Measurements from ENCODE around the gene ALG14.
"Not testable (repeated sequence)": the region's sequence is repeated elsewhere in the genome, so short reads cannot be mapped to it uniquely, and the experiment has no call there.

ALG14 gene

GRCh38 chr1:94951509-94952208 is 121.1 kb downstream of the ALG14 start:
- DNase-seq, result no peak

DNA sequence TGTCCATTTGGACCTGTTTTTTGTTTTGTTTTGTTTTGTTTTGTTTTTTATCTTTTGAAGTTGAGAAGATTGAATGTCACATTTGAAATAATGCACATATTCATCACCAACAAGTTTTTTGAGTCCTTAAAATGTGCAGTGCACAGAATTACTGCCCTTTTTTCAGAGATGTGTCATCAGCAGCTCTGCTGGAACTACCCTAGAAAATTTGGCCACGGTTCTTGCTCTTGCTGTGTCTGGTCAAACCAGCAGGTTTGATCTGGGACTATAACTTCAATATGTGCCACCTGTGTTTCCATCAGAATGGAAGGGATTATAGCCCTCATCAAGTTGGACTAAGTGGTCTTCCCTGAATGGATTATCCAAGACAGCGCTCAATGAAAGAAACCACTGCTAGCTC is 121.7 kb downstream of the ALG14 start:
- DNase-seq, result no peak

GRCh38 chr1:94949681-94950661 is 122.8 kb downstream of the ALG14 start:
- no peak for DNase-seq

DNA sequence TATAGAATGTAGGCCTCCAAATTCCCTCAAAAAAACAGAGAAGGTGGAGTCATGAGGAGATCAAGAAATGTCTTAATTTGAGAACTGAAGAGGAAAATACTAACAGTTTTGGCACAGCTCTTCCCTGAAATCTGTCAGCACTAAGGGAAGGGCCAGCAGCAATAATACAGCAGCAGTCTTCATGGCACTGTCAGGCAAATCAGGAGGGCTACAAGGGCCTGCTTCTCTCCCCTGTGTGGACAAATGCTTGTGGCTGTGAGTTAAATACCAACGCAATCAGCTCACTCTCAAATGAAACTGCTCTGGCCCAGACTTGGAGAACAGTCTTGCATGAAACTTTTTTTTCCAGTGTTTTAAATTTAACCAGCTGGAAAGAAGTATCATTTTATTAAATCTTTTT is 125.3 kb downstream of the ALG14 start:
- DNase-seq, result no peak

GRCh38 chr1:94946886-94947285 is 125.9 kb downstream of the ALG14 start:
- no peak for DNase-seq

DNA sequence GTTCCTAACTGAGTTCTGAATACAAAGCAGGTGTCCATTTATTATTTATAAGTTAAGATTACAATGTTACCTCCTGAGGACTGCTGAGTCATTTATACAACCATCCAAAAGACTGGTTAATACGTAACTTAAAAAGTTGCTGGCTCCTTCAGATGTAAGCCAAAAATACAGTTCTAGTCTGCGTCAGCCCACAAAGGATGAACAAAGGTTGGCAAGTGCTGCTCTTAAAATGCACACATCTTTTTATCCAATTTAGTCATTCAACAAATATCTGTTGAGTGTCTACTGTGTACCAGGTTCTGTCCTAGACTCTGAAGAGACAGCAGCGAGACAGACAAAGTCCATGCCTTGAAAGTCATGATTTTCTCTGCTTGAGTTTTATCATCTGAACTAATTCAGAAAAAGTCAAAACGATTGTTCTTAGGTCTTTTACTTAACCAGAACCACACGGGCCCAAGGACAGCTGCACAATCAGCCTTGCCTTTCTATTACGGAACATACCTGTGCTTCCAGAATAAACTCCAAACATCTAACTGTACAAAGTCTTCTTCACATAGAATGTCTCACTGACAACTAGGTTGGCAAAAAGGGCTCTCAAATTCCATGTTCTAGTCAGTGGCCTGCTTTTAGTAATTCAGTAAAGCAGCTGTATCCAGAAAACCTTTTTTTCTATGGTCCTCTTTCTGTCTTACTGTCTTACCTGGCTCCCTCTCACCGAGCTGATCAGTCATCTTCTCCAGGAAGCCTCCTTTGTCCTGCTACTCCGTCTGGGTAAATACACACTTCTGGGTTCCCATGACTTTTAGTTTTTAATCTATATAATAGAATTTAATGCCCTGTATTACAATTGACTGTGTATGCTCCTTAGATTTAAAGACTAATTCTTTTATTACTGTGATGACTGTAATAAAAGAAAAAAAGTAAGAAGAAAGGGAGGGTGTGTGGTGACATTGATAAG is 130.3 kb downstream of the ALG14 start:
- no peak for DNase-seq

GRCh38 chr1:94941480-94941879 is 131.3 kb downstream of the ALG14 start:
- DNase-seq, result not testable (repeated sequence)

GRCh38 chr1:94940738-94941137 is 132.0 kb downstream of the ALG14 start:
- DNase-seq, result no peak

DNA sequence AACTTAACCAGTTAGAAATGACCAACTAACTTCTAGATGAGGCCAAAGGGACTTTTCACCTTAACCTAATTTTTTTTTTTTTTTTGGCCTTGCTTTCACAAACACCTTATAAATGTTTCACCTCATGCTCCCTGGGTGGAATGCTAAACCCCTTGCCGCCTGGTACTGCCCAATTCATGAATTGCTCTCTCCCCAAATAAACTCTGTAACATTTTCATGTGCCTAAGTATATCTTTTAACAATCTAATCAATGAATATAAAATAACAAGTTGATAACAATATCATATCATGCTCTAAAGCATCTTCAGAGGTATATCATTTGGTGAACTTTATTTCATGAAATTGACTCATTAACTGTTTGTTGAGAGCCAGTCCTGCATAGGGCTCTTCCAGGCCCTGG is 134.9 kb downstream of the ALG14 start:
- no peak for DNase-seq

DNA sequence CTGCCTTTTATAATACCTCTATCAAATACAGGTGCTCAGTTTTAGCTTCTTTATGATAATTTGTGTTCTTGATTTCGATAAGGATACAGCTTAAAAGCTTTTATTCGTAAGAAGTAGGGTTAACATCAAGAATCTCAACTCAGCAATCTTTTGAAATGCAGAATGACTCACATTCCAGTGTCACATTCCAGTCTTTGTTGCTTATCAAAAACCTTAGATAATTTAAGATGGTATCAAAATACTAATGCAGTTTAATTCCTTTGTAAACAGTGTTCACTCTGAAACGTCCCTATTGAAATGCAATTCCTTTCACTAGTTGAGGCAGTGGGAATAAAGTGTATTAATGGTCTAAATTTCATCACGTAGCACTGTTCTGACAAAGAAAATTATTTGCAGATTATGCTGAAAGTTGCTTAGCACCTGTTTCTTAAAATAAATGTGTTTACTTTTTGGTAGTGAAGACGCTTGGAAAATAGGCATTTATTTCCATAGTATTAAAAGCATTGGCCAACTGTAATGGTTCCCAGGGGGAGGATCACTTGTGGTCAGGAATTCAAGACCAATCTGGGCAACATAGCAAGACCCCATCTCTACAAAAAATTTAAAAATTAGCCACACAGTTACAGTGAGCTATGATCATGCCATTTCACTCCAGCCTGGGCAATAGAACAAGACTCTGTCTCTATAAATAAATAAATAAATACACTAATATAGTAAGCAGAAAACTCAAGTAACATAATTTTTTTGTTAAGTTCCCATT is 135.7 kb downstream of the ALG14 start:
- no peak for DNase-seq

DNA sequence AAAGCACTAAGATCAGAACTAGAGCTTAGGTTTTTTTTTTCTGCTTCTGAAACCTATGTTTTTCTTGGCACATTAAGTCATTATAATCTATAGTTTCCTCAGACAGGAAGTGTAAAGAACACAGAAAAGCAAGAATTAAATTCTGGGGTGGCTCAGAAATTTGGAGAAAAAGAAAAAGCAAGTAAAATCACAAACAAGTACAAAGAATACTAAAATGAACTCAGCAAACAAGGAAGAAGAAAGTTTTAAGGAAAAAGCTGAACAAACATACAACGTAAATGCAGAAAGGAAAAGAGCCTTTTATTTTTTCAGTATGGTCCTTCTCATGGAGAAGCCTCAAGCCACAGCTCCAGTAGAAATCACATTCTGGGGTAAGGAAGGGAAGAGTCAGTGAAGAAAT is 137.3 kb downstream of the ALG14 start:
- DNase-seq, result no peak

- no peak for DNase-seq
Measured at GRCh38 chr1:94935034-94935433, 137.7 kb downstream of the ALG14 start.

DNA sequence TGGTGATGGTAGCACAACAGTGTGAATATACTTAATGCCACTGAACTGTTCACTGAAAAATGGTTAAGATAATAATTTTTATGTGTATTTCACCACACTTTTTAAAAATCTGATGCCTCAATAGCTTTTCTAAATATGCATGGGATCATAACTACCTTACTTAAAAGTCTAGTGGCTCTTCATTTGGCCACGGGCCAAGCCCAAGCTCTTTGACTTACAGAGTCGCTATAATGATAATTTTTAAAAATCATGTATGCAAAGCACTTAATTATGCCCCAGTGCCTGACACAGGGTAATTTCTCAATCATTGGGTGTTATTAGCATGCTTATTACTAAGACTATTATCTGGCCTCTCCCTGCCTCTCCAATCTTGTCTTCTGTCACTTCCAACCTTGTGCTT is 138.2 kb downstream of the ALG14 start:
- DNase-seq, result no peak

GRCh38 chr1:94931254-94931841 is 141.4 kb downstream of the ALG14 start:
- no peak for DNase-seq

DNA sequence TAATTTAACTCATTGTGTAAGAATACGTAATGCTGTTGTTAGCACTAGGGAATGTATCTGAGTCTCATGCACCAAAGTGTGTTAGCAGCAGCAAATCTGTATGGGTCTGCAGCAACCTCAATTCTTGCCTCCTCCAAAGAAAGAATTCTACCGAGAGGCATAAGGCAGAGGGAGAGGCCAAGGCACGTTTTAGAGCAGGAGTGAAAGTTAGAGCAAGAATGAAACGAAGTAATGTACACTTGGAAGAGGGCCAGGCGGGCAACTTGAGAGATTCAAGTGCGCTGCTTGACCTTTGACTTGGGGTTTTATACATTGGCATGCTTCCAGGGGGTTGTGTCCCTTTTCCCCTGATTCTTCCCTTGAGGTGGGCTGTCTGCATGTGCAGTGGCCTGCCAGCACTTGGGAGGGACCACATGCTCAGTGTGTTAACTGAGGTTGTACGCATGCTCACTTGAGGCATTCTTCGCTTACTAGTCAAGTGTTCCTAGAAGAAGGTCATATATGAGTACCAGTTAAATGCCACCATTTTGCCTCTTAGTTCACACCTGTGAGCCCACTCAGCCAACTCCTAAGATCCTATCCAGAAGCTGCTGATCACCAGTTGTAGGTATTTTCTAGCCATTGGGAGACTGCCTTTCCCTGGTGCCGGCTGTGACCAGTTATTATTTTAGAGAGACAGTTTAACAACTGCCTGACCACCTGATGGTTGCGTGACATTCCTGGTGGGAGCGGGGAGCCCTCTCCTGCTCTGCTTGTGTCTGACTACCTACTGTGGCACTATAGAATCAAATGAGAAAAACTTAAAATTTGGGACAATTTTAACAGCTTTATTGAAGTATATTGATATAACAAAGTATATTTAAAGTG is 143.2 kb downstream of the ALG14 start:
- no peak for DNase-seq

DNA sequence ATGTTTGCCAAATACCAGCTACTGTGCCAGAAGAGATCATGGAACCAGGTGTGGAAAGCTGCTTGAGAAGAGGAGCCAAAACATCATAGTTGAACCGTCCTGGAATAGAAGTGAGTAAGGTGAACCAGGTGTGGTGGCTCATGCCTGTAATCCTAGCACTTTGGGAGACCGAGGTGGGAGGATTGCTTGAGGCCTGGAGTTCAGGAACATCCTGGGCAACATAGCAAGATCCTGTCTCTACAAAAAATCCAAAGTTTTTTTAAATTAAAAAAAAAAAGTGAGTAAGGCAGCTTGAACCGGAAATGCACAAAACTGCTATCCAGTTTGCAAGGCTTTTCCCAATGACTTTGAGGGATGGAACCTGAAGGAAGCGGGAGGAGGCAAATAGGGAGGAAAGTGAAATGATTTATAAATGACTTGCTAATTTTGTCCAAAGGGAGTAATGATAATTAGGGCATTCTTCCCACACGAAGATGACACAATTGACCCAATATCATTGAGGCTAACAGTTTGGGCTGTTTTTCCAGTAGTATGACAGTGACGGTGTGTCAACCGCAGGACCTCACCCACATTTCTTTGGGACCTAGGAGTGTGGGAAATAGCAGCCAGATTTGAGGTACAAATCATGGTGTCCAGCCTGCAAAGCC is 144.3 kb downstream of the ALG14 start:
- DNase-seq, result no peak

GRCh38 chr1:94927405-94928175 is 145.2 kb downstream of the ALG14 start:
- DNase-seq, result peak; percentile 12

- peak; percentile 80 for DNase-seq
Measured at GRCh38 chr1:94926915-94927404, 145.8 kb downstream of the ALG14 start, which contains the start of gene CNN3. Gene CNN3, minus strand, starts transcription at chr1:94927110. Its CDS starts 216 bp downstream, at chr1:94926894.
